Breast epithelium (tissue), 4 donors: ENCODE data around the gene ABLIM2. TPM values are rescaled to one million over a fixed set of nuclear protein-coding genes. Genes with fewer than 3 reads are reported as not detected.

Source experiments
- DNase-seq, 2 donors: peaks; one replicate each; pipeline ENCODE4 v3.0.0-alpha.2; 2019; ENCODE audit warnings: low spot score in 2 of 2
- H3K27ac ChIP-seq, 2 donors: fragments of 200-600 bp; sonication (generic) in 1 of 2; one replicate each; pipeline ENCODE4 v1.5.1; 2016 to 2019; ENCODE audit warnings: mild to moderate bottlenecking in 1 of 2
- H3K27me3 ChIP-seq, 2 donors: fragments of 200-600 bp; sonication (generic) in 1 of 2; one replicate each; pipeline versions ENCODE4 v1.5.1 to v1.6.0; 2017 to 2019; ENCODE audit warnings: control low read depth in 1 of 2, mild to moderate bottlenecking in 1 of 2
- H3K36me3 ChIP-seq: fragments of 200-600 bp; one replicate; pipeline ENCODE4 v1.5.1; 2019
- H3K4me1 ChIP-seq, 2 donors: fragments of 200-600 bp; sonication (generic); one replicate each; pipeline ENCODE4 v1.5.1; 2016 to 2019; ENCODE audit warnings: control low read depth in 1 of 2
- H3K4me3 ChIP-seq, 3 donors: fragments of 200-600 bp; sonication (generic); 1 replicate in 2 of 3; 2 replicates in 1 of 3; pipeline ENCODE4 v1.5.1; 2016 to 2019; ENCODE audit warnings: mild to moderate bottlenecking in 3 of 3, moderate library complexity in 2 of 3
- H3K9me3 ChIP-seq, 2 donors: fragments of 200-600 bp; sonication (generic) in 1 of 2; one replicate each; pipeline ENCODE4 v1.5.1; 2016 to 2019; ENCODE audit warnings: control low read depth in 1 of 2
- POLR2A ChIP-seq: fragments of 450-650 bp; IDR thresholded peaks from one replicate; pipeline ENCODE4 v1.6.1; 2016; ENCODE audit warnings: antibody characterized with exemption, mild to moderate bottlenecking, moderate library complexity
- POLR2AphosphoS5 ChIP-seq, 3 donors: sonication (generic); formaldehyde crosslinking; IDR thresholded peaks; one replicate each; pipeline ENCODE4 v1.6.1; 2017; ENCODE audit warnings: antibody characterized with exemption in 3 of 3
- intact Hi-C: fragments of 100-400 bp; cut with DNase I; formaldehyde crosslinking; loops from one replicate; pipeline ENCODE4 v1.15.1; 2023; ENCODE audit warnings: low total_unique reads
- total RNA-seq, 3 donors: library from RNA; depleted of rRNA; stranded (reverse); fragments of >200 nt; gene quantifications; one replicate each; pipeline ENCODE4 v1.1.0, GENCODE V29; 2016
- TF ChIP-seq, protein P1 (sequence below), 3 donors: fragments of 450-650 bp; IDR thresholded peaks; one replicate each; pipeline ENCODE4 v1.5.1; 2016 to 2017; ENCODE audit warnings: antibody characterized with exemption in 3 of 3, mild to moderate bottlenecking in 3 of 3, moderate library complexity in 3 of 3

The ABLIM2 gene
- total RNA-seq, 3 donors from 2014 or later: 4.8 to 11.5 (median 8.2) TPM

DNA sequence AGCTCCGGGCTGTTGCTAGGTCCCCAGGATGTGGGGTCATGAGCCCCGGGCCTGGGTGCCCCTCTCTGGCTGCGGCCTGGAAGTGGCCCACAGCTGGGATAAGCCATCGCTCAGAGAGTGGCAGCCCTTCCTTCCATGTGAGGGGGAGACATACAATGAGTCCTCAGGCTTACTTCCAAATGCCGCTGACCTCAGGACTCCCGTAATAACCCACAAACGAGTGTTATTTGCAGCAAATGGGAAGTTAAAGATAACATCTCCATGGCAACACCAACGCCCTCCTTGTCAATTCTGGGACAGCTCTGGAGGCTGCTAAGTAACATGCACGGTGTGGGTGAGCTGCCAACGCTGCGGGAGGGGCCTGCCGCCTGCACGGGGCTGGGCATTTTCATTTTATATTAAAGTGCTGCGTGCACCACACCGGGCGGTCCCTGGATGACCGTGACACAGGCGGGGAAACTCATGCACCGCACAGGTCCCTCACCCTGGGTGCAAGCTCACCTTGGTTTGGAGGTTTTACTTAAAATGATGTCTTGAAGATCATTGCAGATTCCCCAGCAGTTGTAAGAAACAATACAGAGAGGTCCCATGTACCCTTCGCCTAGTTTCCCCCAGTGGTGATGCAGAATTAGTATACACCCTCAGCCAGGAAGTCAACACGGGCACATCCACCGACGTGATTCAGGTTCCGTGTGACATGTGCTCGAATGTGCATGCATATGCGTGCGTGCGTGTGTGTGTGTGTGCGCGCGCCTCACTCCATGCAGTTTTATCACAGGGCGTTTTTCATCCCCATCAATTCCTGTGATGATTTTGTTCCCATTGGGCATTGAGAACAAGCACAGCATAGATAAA lies 79.4 kb downstream of the ABLIM2 start:
- Histone ChIP-seq H3K36me3 (no peaks in the 10 kb centered on the region), H3K27me3 (no peaks in the 10 kb centered on the region), H3K9me3 (no peaks in the 10 kb centered on the region), H3K4me1 (no peaks in the 10 kb centered on the region), H3K27ac (no peak overlapping the region), H3K4me3 (no peak overlapping the region)
- no peak for DNase-seq
- TF ChIP-seq POLR2AphosphoS5 (IDR thresholded peaks at IDR 0.05) (no peak), POLR2A (no peak)
- intact Hi-C loops: no loop called here

GRCh38 chr4:8078610-8079015 lies 80.0 kb downstream of the ABLIM2 start:
- H3K4me3 ChIP-seq: no peak overlapping the region
- H3K27me3 ChIP-seq: no peaks in the 10 kb centered on the region
- no peaks in the 10 kb centered on the region for H3K9me3 ChIP-seq
- intact Hi-C loops: no loop called here
- DNase-seq: no peak
- TF ChIP-seq, protein P1, sequence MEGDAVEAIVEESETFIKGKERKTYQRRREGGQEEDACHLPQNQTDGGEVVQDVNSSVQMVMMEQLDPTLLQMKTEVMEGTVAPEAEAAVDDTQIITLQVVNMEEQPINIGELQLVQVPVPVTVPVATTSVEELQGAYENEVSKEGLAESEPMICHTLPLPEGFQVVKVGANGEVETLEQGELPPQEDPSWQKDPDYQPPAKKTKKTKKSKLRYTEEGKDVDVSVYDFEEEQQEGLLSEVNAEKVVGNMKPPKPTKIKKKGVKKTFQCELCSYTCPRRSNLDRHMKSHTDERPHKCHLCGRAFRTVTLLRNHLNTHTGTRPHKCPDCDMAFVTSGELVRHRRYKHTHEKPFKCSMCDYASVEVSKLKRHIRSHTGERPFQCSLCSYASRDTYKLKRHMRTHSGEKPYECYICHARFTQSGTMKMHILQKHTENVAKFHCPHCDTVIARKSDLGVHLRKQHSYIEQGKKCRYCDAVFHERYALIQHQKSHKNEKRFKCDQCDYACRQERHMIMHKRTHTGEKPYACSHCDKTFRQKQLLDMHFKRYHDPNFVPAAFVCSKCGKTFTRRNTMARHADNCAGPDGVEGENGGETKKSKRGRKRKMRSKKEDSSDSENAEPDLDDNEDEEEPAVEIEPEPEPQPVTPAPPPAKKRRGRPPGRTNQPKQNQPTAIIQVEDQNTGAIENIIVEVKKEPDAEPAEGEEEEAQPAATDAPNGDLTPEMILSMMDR (IDR thresholded peaks at IDR 0.05): no peak
- TF ChIP-seq POLR2AphosphoS5 (IDR thresholded peaks at IDR 0.05): no peak
- TF ChIP-seq POLR2A: no peak
- no peak overlapping the region for H3K27ac ChIP-seq
- H3K4me1 ChIP-seq: no peaks in the 10 kb centered on the region
- no peaks in the 10 kb centered on the region for H3K36me3 ChIP-seq

DNA sequence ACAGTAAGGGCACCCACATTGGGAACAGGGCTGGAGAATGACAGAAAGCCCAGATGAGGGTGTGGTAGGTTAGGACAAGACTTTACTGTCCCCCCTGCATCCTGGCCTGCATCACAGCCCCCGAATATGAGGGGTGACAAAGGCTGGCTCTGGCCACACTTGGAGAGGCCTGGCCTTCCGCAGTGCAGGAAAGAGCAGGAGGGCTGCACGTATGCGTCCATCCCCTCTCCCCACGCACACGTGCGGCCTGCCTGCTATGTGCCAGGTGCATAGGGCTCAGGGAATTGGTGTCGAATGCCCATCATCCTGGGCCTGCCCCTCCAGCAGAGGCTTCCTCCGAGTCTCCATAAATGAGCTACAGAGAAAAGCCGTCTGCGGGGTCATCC lies 80.5 kb downstream of the ABLIM2 start:
- TF ChIP-seq POLR2AphosphoS5 (IDR thresholded peaks at IDR 0.05) (no peak), POLR2A (no peak)
- TF ChIP-seq, protein P1 (IDR thresholded peaks at IDR 0.05): no peak
- Histone ChIP-seq H3K27me3 (no peaks in the 10 kb centered on the region), H3K36me3 (no peaks in the 10 kb centered on the region), H3K9me3 (no peaks in the 10 kb centered on the region), H3K4me3 (no peak overlapping the region), H3K27ac (no peak overlapping the region), H3K4me1 (no peaks in the 10 kb centered on the region)
- no peak for DNase-seq
- intact Hi-C loops: no loop called here

DNA sequence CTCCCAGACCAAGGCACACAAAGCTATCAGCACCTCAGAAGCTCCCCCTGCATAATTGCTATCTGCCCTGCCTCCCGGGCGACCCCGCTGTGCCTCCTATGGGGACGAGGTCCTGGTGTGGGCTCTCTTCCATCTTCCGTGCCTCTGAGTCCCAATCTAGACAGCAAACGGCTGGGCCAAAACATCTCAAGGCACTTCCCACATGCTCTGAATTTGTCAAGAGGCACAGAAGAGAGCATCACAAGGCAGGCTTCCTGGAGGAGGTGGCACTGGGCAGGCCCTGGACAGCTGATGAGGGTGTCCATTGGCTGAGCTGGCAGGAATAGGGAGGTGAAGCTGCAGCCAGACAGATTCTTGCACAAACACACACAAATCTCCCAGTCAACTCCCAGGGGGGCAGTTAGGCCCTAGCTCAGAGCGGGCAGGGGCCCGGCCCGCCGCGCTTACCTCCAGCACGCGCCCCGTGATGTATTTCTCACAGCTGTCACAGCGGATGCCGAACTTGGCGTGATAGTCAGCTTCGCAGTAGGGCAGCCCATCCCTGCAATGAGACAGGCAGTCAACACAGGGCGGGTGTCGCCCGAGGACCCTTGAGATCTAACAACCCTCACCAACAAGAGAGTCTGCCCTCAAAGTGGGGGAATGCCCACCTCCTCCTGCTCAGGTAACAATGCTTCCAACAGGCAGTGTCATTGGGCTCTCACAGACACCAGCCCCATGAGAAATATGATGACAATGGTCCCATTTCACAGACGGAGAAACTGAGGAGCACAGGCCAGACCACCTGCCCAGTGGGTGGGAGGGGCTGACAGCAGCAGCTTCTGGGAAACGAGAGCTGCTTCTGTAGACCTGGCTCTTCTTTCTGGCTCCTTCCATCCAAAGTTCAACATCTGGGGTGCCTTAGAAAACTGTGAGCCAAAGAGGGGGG lies 81.2 kb downstream of the ABLIM2 start:
- no peaks in the 10 kb centered on the region for H3K9me3 ChIP-seq
- H3K4me3 ChIP-seq: no peak overlapping the region
- DNase-seq: no peak
- no peak overlapping the region for H3K27ac ChIP-seq
- no peaks in the 10 kb centered on the region for H3K4me1 ChIP-seq
- peaks cover 0 to 6% of the 10 kb centered on the region in 2 donors for H3K27me3 ChIP-seq
- intact Hi-C loops: no loop called here
- no peaks in the 10 kb centered on the region for H3K36me3 ChIP-seq
- TF ChIP-seq, protein P1 (IDR thresholded peaks at IDR 0.05): no peak
- TF ChIP-seq POLR2A: no peak
- TF ChIP-seq POLR2AphosphoS5 (IDR thresholded peaks at IDR 0.05): no peak

- H3K36me3 ChIP-seq: no peaks in the 10 kb centered on the region
- intact Hi-C loops: no loop called here
Observed at GRCh38 chr4:8076023-8076422, 82.6 kb downstream of the ABLIM2 start.

More at GRCh38 chr4:8076023-8076422, 82.6 kb downstream of the ABLIM2 start:
- Histone ChIP-seq H3K27ac (no peak overlapping the region), H3K9me3 (no peaks in the 10 kb centered on the region), H3K27me3 (peaks cover 0 to 20% of the 10 kb centered on the region in 2 donors), H3K4me3 (no peak overlapping the region), H3K4me1 (no peaks in the 10 kb centered on the region)
- no peak for DNase-seq
- no peak for TF ChIP-seq POLR2A
- no peak for TF ChIP-seq POLR2AphosphoS5 (IDR thresholded peaks at IDR 0.05)
- TF ChIP-seq, protein P1 (IDR thresholded peaks at IDR 0.05): no peak
